ENCODE measurements around the gene RAB3A. TPM values are rescaled to one million over a fixed set of nuclear protein-coding genes. Genes with fewer than 3 reads are reported as not detected.
A peak's percentile ranks its signal among the peaks of the same experiment; 100 is the strongest.

Gene RAB3A
- total RNA-seq, 1 experiment from 2014 or later = 10.6 TPM

GRCh38 chr19:18202778-18203407 is 949 bp downstream of the RAB3A start:
- H3K79me2 ChIP-seq (ENCODE audit: insufficient read depth, low read length) = peaks cover 16% of the 10 kb centered on the region; the same call in 1 of the 2 replicates
- H3K27me3 ChIP-seq (ENCODE audit: insufficient read depth, low read length) = no peaks in the 10 kb centered on the region
- peaks cover 11 to 23% of the 10 kb centered on the region in 2 experiments for H3K4me1 ChIP-seq (ENCODE audit: control insufficient read depth in 1 of 2, insufficient read depth in 2 of 2, low read length in 2 of 2)
- H3K4me3 ChIP-seq (replicated peaks in 1 of 2; ENCODE audit: low read depth in 1 of 2, low read length in 2 of 2) = peak overlapping the region; percentile 82 to 87
- peaks cover 8 to 20% of the 10 kb centered on the region in 2 experiments; a peak in 3 of 4 replicates for H3K36me3 ChIP-seq (ENCODE audit: control insufficient read depth in 1 of 2, insufficient read depth in 2 of 2, low read length in 2 of 2)
- peak overlapping the region; percentile 100 for H3K4me2 ChIP-seq (ENCODE audit: low read length)
- H2AFZ ChIP-seq (ENCODE audit: low read depth, low read length, poor library complexity, severe bottlenecking) = no peak overlapping the region
- no peaks in the 10 kb centered on the region for H3K9me2 ChIP-seq (ENCODE audit: insufficient read depth)
- POLR2A ChIA-PET = interaction anchor here (1.1 to 1.6 kb wide), 3 partner anchors 10 to 188 kb away, joined by 3 to 6 read pairs (median 4); partner anchors contain the start of gene MPV17L2
- intact Hi-C loops (cut with micrococcal nuclease) = loop anchor here (10.0 kb wide), 1 partner anchor 122 kb away; the partner anchor contains the start of gene LSM4
- CTCF ChIA-PET = interaction anchor here (1.0 to 5.9 kb wide), 4 partner anchors 10 to 90 kb away, joined by 5 to 106 read pairs (median 6); partner anchors contain the start of gene MPV17L2
- no peaks in the 10 kb centered on the region for H4K20me1 ChIP-seq (ENCODE audit: insufficient read depth)
- no peaks in the 10 kb centered on the region for H3K9me3 ChIP-seq (ENCODE audit: control insufficient read depth in 1 of 2, insufficient read depth in 1 of 2, low read depth in 1 of 2, low read length in 2 of 2)
- no TSS peak for BruUV-seq (replicated peaks)
- ATAC-seq (no peak), DNase-seq (ENCODE audit: low read depth, low spot score) (no peak)
- H3K27ac ChIP-seq (ENCODE audit: low read depth, low read length) = peak overlapping the region; percentile 59; the same call in 1 of the 2 replicates
- RAD21 ChIA-PET (ENCODE audit: low non-redundant PET in 1 of 2, low total read pairs in 2 of 2, uncharacterized antibody in 2 of 2, unreplicated experiment in 2 of 2) = no interaction called here
- TF ChIP-seq SP1 (IDR thresholded peaks at IDR 0.05; ENCODE audit: low read depth) (no peak), SIN3A (IDR thresholded peaks at IDR 0.05; ENCODE audit: low read depth) (no peak; the same call in 1 of the 2 replicates), ZNF274 (IDR thresholded peaks at IDR 0.05; ENCODE audit: low read depth, low read length) (no peak), JUND (IDR thresholded peaks at IDR 0.05) (no peak), MAX (IDR thresholded peaks at IDR 0.05) (peak; percentile 75; the same call in 1 of the 2 replicates), RAD21 (IDR thresholded peaks at IDR 0.05; ENCODE audit: low read depth) (no peak; the same call in 1 of the 2 replicates), CTCF (IDR thresholded peaks at IDR 0.05 in 2 of 3, conservative IDR thresholded peaks at IDR 0.05 in 1 of 3; ENCODE audit: borderline replicate concordance in 1 of 3, insufficient read depth in 1 of 3, low read depth in 2 of 3, low read length in 2 of 3) (peak in 2 of 3 experiments; percentile 10 to 39; a peak in 3 of 6 replicates)
- H3K9ac ChIP-seq (ENCODE audit: low read length) = peak overlapping the region; percentile 75
